Left ventricle myocardium superior (tissue), 1 donor: ENCODE measurements around the gene FBXO31. TPM values are rescaled to one million over a fixed set of nuclear protein-coding genes. Genes with fewer than 3 reads are reported as not detected.
A peak's percentile ranks its signal among the peaks of the same experiment; 100 is the strongest.
"Not testable (repeated sequence)": the region's sequence is repeated elsewhere in the genome, so short reads cannot be mapped to it uniquely, and the experiment has no call there.

Experiments
- ATAC-seq: fragments of 200-7000 bp; cut with Tn5 transposase; one replicate; pipeline ENCODE4 v1.9.1; 2020; ENCODE audit warnings: mild to moderate bottlenecking, moderate library complexity
- DNase-seq: peaks from one replicate; pipeline ENCODE4 v3.0.0-alpha.2; 2020
- intact Hi-C: fragments of 100-400 bp; cut with micrococcal nuclease; formaldehyde crosslinking; loops from one replicate; pipeline ENCODE4 v1.11.0; 2022
- total RNA-seq: library from RNA; stranded (reverse); fragmentation: NEBNext Ultra II Directional; extraction: Animal tissue kit (Norgen Biotek cat#: 25700); gene quantifications from one replicate; pipeline ENCODE4 v1.2.1, GENCODE V29; 2021
- donor health status: DM: no; HTN: yes; CAD: no; lungs with severe emphysema.

Gene FBXO31
- total RNA-seq, 1 donor from 2014 or later: 71.7 TPM

GRCh38 chr16:87348616-87349157 is 34.9 kb downstream of the FBXO31 start:
- no peak for ATAC-seq

GRCh38 chr16:87347932-87348615 is 35.5 kb downstream of the FBXO31 start:
- ATAC-seq: no peak
- DNase-seq: no peak

More at GRCh38 chr16:87348616-87349157, 34.9 kb downstream of the FBXO31 start:
- intact Hi-C loops: no loop called here
- no peak for DNase-seq

GRCh38 chr16:87346517-87347060 is 37.0 kb downstream of the FBXO31 start:
- DNase-seq: no peak
- no peak for ATAC-seq
- intact Hi-C loops: no loop called here

More at GRCh38 chr16:87347932-87348615, 35.5 kb downstream of the FBXO31 start:
- intact Hi-C loops: no loop called here

- intact Hi-C loops: no loop called here
- DNase-seq: no peak
- no peak for ATAC-seq
These were observed 37.7 kb downstream of the FBXO31 start for GRCh38 chr16:87345726-87346424.

- intact Hi-C loops: no loop called here
- DNase-seq: no peak
- ATAC-seq: peak; percentile 64
These were observed 38.5 kb downstream of the FBXO31 start for GRCh38 chr16:87344931-87345631.

DNA sequence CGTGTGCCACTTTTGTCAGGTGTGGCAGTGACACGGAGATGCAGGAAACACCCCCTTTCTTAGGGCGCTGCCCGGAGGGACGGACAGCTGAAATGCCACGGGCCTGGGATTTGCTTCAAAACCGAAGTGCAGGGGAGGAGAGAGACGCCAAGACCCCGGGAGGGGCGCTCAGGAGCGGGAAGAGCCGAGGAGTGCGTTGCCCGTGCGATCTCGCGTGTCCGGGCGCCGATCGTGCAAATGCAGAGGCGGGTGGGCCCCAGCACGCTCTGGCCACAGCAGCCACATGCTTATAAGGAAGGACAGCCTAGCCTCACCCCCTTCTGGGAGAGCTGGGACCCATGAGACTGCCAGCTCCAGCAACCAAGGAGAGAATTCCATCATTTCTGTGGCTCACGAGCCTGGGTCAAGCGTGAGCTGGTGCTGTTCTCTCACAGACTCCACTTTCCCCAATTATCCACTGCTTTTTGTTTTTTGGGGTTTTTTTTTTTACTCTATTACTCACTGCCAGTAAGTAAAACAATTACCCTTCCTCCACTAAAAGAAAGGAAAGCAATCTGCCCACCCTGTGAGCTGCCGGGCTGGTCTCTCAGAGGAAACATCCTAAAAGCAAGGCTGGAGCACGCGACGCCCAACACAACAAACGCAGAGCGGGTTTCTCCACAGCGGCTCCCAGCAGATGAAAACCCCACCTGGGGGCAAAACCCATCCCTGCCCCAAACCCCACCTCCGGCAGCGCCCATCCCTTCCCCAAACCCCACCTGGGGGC is 39.2 kb downstream of the FBXO31 start:
- no peak for DNase-seq
- intact Hi-C loops: no loop called here

GRCh38 chr16:87343753-87344050 is 39.9 kb downstream of the FBXO31 start:
- intact Hi-C loops: no loop called here
- no peak for DNase-seq
- no peak for ATAC-seq

More for the DNA sequence above, 39.2 kb downstream of the FBXO31 start:
- no peak for ATAC-seq

GRCh38 chr16:87342978-87343752 is 40.4 kb downstream of the FBXO31 start:
- no peak for DNase-seq
- intact Hi-C loops: no loop called here
- ATAC-seq: no peak

DNA sequence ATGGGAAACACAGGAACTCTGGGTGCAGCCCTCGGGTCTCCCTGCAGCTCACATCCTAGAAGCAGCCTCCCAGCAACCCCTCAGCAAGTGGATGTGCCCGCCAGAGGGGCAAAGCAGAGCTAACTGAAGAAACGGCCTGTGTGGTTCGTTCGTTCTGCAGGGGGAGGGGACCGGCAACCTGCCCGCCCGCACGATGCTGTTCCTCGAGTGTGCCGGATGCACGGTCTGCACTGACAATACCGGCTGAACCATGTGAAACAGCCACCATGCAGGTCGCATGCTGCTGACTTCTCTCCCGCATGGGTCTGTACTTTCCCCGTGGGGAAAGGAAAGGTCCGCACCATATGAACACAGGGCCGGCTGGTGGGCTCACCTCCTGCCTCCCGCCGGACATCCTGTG is 41.1 kb downstream of the FBXO31 start:
- intact Hi-C loops: no loop called here
- DNase-seq: no peak

DNA sequence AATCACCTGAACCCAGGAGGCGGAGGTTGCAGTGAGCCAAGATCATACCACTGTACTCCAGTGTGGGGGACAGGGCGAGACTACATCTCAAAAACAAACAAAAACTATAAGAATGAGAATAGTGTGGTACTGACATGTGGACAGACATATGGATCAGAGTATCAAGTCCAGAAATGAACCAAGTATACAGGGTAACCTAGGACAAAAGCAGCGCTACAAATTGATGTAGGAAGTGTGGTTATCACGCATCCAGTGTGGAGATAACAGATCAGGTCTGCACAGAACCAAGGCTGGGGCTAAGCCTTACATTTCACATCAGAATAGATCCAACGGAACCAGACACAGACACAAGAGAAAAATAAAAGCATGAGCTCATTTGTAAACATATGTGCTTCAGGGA is 43.4 kb downstream of the FBXO31 start:
- DNase-seq (no peak), ATAC-seq (no peak)
- intact Hi-C loops: no loop called here

More for the DNA sequence above, 41.1 kb downstream of the FBXO31 start:
- no peak for ATAC-seq

DNA sequence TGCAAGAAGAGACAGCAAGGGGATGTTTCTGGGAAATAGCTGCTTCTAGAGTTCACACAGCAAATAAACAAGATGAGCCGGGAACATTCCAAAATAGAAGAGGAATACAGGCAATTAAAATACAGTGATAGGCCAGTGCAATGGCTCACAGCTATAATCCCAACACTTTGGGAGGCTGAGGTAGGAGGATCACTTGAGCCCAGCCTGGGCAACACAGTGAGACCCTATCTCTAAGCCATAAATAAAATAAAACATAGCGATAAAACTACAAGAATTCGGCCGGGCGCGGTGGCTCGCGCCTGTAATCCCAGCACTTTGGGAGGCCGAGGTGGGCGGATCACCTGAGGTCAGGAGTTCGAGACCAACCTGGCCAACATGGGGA is 43.9 kb downstream of the FBXO31 start:
- ATAC-seq, intact Hi-C loops, DNase-seq: not testable (repeated sequence)

DNA sequence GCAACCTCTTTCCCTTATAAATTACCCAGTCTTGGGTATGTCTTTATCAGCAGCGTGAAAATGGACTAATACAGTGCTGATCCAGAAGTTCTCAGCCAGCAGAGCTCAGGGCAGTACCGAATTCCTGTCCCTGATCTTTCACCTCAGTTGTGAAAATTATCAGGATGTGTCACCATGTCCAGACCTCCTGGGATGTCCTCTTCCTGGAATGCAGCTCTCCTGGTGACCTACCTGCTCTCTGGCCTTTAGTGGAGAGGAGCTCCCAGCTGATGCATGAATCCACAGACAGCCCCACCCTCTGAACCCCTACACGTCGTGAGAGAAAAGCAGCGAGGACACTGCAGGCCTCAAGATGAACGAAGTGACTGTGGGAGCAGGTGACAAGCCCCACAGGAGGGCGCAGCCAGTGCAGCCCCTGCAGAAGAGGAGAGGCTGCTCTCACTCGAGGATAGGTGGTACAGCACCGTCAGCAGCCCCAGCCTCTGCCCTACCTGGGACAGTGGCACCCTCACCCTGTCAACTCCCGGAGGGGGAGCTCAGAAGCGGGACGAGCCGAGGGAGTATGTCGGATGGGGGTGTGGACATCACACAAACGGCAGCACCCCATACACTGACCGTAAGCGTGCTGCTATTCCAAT is 44.4 kb downstream of the FBXO31 start:
- intact Hi-C loops: no loop called here
- DNase-seq (no peak), ATAC-seq (no peak)

GRCh38 chr16:87338155-87338765 is 45.3 kb downstream of the FBXO31 start:
- ATAC-seq (no peak), DNase-seq (no peak)
- intact Hi-C loops: no loop called here

DNA sequence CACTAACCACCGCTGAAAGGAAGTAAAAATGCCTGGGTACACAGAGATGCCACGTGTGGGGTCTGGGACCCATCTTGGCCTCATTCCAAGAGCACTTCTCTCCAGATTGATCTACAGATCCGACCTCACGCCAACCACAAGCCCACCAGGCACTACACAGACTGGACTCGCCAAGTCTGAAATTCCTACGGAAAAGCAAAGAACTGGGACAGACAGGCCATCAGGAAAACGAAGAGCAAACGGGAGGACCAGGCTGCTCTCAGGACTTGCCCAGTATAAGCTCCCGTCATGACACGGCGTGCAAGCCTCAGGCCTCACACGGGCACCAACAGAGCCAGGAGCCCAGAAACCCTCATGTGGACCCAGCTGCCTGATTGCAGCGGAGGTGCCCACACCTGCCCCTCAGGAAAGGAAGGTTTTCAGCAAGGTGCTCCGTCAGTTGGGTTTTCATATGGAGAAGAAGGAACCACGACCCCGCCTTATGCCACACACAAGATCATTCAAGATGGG is 46.3 kb downstream of the FBXO31 start:
- no peak for ATAC-seq
- peak; percentile 14 for DNase-seq
- intact Hi-C loops: no loop called here

DNA sequence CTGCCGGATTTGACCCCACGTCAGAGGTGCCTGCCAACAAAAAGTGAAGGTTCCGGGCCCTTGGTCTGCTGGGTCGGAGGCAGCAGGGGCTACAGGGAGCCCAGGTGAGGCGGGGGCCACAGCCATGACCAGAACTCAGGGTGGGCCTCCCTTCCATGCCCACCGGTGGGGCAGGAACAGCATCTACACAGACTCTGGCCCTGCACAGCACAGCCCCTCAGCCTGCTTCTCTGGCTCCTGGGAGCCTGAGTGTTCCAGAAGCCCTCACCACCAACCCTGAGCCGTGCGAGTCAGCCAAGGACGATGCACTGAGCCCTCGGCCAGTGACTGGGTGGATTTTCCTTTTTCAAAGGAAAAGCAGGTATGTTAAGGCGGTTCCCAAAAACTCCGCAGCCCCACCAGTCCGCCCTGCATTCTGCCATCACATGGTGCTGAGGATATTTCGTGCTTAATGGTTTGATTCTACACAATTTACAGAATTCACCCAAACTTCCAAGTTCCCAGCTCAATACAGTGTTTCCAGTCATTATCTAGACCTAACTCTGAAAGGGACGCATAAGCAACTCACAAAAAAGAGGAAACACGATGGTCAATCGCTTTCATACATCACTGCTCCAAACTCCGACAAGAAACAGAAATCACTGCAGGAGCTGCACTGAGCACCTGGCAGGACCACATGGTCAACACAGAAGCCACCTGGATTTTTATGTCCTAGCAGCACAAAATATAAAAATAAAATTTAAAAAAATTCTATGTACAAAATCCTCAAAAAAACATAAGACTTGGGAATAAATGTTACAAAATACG is 46.9 kb downstream of the FBXO31 start:
- no peak for ATAC-seq
- intact Hi-C loops: no loop called here
- DNase-seq: peak; percentile 9

- ATAC-seq (no peak), DNase-seq (no peak)
- intact Hi-C loops: no loop called here
These were observed 47.7 kb downstream of the FBXO31 start for GRCh38 chr16:87335625-87336433.
